ENCODE data around the gene NPBWR2. TPM values are rescaled to one million over a fixed set of nuclear protein-coding genes. Genes with fewer than 3 reads are reported as not detected.

NPBWR2 gene
- total RNA-seq, 6 experiments from 2014 or later: not detected

DNA sequence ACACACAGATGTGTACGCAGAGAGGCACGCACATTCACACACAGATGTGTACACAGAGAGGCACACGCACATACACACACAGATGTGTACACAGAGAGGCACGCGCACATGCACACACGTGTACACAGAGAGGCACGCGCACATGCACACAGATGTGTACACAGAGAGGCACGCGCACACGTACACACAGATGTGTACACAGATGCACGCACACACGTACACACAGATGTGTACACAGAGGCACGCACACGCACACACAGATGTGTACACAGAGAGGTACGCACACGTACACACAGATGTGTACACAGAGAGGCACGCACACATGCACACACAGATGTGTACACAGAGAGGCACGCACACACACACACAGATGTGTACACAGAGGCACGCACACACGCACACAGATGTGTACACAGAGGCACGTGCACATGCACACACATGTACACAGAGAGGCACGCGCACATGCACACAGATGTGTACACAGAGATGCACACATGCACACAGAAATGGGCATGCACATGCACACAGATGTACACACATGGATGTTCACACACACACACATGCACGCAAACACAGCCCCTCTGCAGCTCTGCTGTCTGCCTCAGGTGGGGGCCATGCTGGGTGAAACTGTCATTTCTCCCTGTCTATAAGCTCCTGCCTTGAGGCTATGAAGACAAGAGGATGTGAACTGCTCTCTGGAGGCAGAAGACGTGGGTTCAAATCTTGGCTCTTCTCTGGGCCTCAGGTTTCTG, 42.6 kb upstream of the NPBWR2 start:
- Mint-ChIP-seq H3K4me3 (no peak overlapping the region), H3K9me3 (peaks cover 9% of the 10 kb centered on the region), H3K4me1 (ENCODE audit: low read depth) (peaks cover 6% of the 10 kb centered on the region; the same call in 1 of the 2 replicates), H3K36me3 (ENCODE audit: low read depth) (peaks cover 8% of the 10 kb centered on the region), H3K27me3 (ENCODE audit: insufficient read depth) (peaks cover 21% of the 10 kb centered on the region), H3K27ac (no peak overlapping the region)
- TF ChIP-seq CTCF (IDR thresholded peaks at IDR 0.05): no peak
- no peak for DNase-seq

- H3K36me3 Mint-ChIP-seq (ENCODE audit: low read depth): peaks cover 16% of the 10 kb centered on the region
- no peak for DNase-seq
- peaks cover 18% of the 10 kb centered on the region for H3K9me3 Mint-ChIP-seq
- H3K27ac Mint-ChIP-seq: no peak overlapping the region
- no peak for TF ChIP-seq CTCF (IDR thresholded peaks at IDR 0.05)
- H3K4me3 Mint-ChIP-seq: no peak overlapping the region
- H3K4me1 Mint-ChIP-seq (ENCODE audit: low read depth): peaks cover 6% of the 10 kb centered on the region; the same call in 1 of the 2 replicates
- H3K27me3 Mint-ChIP-seq (ENCODE audit: insufficient read depth): peaks cover 21% of the 10 kb centered on the region
Measured at GRCh38 chr20:64149141-64149540, 41.8 kb upstream of the NPBWR2 start.

DNA sequence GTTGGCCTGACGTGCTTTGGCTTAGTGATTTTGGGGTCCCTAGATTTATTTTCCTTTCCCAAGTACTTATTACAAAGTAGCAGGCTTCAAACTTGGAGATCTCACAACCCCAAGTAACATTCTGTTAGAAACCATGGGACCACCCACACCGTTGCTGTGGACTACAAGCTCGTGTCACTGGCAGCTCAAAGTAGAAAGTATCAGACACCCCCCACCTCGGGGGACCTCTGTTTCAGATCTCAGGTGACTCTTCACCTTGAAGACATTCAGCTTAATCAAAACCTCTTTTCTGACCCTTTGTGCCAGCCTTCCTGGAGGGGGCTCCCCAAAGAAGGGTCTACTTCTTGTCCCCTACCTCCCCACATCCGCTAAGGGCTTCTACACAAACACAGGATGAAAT, 41.2 kb upstream of the NPBWR2 start:
- H3K4me1 Mint-ChIP-seq (ENCODE audit: low read depth): peaks cover 6% of the 10 kb centered on the region; the same call in 1 of the 2 replicates
- peaks cover 17% of the 10 kb centered on the region for H3K36me3 Mint-ChIP-seq (ENCODE audit: low read depth)
- peaks cover 18% of the 10 kb centered on the region for H3K9me3 Mint-ChIP-seq
- no peak for TF ChIP-seq CTCF (IDR thresholded peaks at IDR 0.05)
- H3K27me3 Mint-ChIP-seq (ENCODE audit: insufficient read depth): peaks cover 21% of the 10 kb centered on the region
- H3K4me3 Mint-ChIP-seq: no peak overlapping the region
- no peak for DNase-seq
- H3K27ac Mint-ChIP-seq: no peak overlapping the region

- peaks cover 3% of the 10 kb centered on the region; the same call in 1 of the 2 replicates for H3K4me1 Mint-ChIP-seq (ENCODE audit: low read depth)
Measured at GRCh38 chr20:64146936-64147477, 39.6 kb upstream of the NPBWR2 start.

GRCh38 chr20:64146301-64146935, 39.1 kb upstream of the NPBWR2 start:
- no peak overlapping the region for H3K4me3 Mint-ChIP-seq
- no peak for TF ChIP-seq CTCF (IDR thresholded peaks at IDR 0.05)
- H3K4me1 Mint-ChIP-seq (ENCODE audit: low read depth): no peaks in the 10 kb centered on the region
- peaks cover 18% of the 10 kb centered on the region for H3K9me3 Mint-ChIP-seq
- DNase-seq: no peak
- H3K36me3 Mint-ChIP-seq (ENCODE audit: low read depth): peaks cover 17% of the 10 kb centered on the region
- no peak overlapping the region for H3K27ac Mint-ChIP-seq
- H3K27me3 Mint-ChIP-seq (ENCODE audit: insufficient read depth): peaks cover 33% of the 10 kb centered on the region

More at GRCh38 chr20:64146936-64147477, 39.6 kb upstream of the NPBWR2 start:
- Mint-ChIP-seq H3K27ac (no peak overlapping the region), H3K27me3 (ENCODE audit: insufficient read depth) (peaks cover 33% of the 10 kb centered on the region), H3K9me3 (peaks cover 18% of the 10 kb centered on the region), H3K36me3 (ENCODE audit: low read depth) (peaks cover 17% of the 10 kb centered on the region), H3K4me3 (no peak overlapping the region)
- no peak for DNase-seq
- TF ChIP-seq CTCF (IDR thresholded peaks at IDR 0.05): no peak
